ENCODE results near the gene SPTBN4.
"Not testable (repeated sequence)": the region's sequence is repeated elsewhere in the genome, so short reads cannot be mapped to it uniquely, and the experiment has no call there.

The SPTBN4 gene

GRCh38 chr19:40590464-40591265 is 123.9 kb downstream of the SPTBN4 start:
- no peak for TF ChIP-seq CTCF (IDR thresholded peaks at IDR 0.05; ENCODE audit: low read depth, low read length)
- H3K4me3 ChIP-seq (ENCODE audit: low read depth, low read length), result no peak overlapping the region
- no peaks in the 10 kb centered on the region; the same call in 1 of the 2 replicates for H3K36me3 ChIP-seq
- H3K27ac ChIP-seq, result no peak overlapping the region
- no peak for DNase-seq
- no peaks in the 10 kb centered on the region for H3K27me3 ChIP-seq (ENCODE audit: insufficient read depth, low read depth, severe bottlenecking)
- no peaks in the 10 kb centered on the region for H3K9me3 ChIP-seq (ENCODE audit: severe bottlenecking)

- not testable (repeated sequence) for DNase-seq; H3K27me3 ChIP-seq (ENCODE audit: insufficient read depth, low read depth, severe bottlenecking); H3K4me3 ChIP-seq (ENCODE audit: low read depth, low read length); H3K27ac ChIP-seq; H3K9me3 ChIP-seq (ENCODE audit: severe bottlenecking); H3K36me3 ChIP-seq
These were observed 124.9 kb downstream of the SPTBN4 start for GRCh38 chr19:40591724-40592123.

GRCh38 chr19:40592170-40592569 is 125.4 kb downstream of the SPTBN4 start:
- Histone ChIP-seq H3K27ac (no peak overlapping the region), H3K9me3 (ENCODE audit: severe bottlenecking) (no peaks in the 10 kb centered on the region), H3K27me3 (ENCODE audit: insufficient read depth, low read depth, severe bottlenecking) (no peaks in the 10 kb centered on the region), H3K36me3 (no peaks in the 10 kb centered on the region; the same call in 1 of the 2 replicates), H3K4me3 (ENCODE audit: low read depth, low read length) (no peak overlapping the region)
- no peak for TF ChIP-seq CTCF (IDR thresholded peaks at IDR 0.05; ENCODE audit: low read depth, low read length)
- no peak for DNase-seq

GRCh38 chr19:40594255-40594654 is 127.5 kb downstream of the SPTBN4 start:
- Histone ChIP-seq H3K9me3 (ENCODE audit: severe bottlenecking) (no peaks in the 10 kb centered on the region), H3K4me3 (ENCODE audit: low read depth, low read length) (no peak overlapping the region), H3K27ac (no peak overlapping the region), H3K27me3 (ENCODE audit: insufficient read depth, low read depth, severe bottlenecking) (no peaks in the 10 kb centered on the region), H3K36me3 (peaks cover 5% of the 10 kb centered on the region; the same call in 1 of the 2 replicates)
- no peak for TF ChIP-seq CTCF (IDR thresholded peaks at IDR 0.05; ENCODE audit: low read depth, low read length)
- DNase-seq, result no peak

DNA sequence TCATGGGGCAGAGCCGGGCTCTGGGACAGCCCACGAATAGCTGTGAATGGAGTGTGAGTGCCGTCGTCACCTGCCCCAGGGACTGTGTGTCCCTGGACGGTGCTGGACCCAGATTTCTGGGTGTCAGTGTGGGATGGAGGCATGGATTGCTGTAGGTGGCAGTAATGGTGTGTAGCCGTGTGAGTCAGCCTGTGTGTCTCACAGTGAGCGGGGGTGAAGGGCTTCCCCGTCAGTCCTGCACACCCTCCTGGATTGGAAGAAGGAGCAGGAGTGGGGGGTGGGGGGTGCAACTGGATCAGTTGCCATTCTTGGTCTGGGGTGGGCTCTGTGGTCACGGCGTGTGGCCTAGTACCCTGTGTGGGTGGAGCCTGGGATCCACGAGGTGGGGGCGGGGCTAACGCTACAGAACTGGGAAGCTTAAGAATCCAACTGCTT is 127.9 kb downstream of the SPTBN4 start:
- H3K4me3 ChIP-seq (ENCODE audit: low read depth, low read length), result no peak overlapping the region
- H3K27ac ChIP-seq, result no peak overlapping the region
- H3K9me3 ChIP-seq (ENCODE audit: severe bottlenecking), result no peaks in the 10 kb centered on the region
- peaks cover 7% of the 10 kb centered on the region for H3K36me3 ChIP-seq
- no peak for TF ChIP-seq CTCF (IDR thresholded peaks at IDR 0.05; ENCODE audit: low read depth, low read length)
- no peak for DNase-seq
- H3K27me3 ChIP-seq (ENCODE audit: insufficient read depth, low read depth, severe bottlenecking), result no peaks in the 10 kb centered on the region

GRCh38 chr19:40596608-40597328 is 130.0 kb downstream of the SPTBN4 start:
- peaks cover 17% of the 10 kb centered on the region for H3K36me3 ChIP-seq
- H3K27me3 ChIP-seq (ENCODE audit: insufficient read depth, low read depth, severe bottlenecking), result no peaks in the 10 kb centered on the region
- peak overlapping the region; percentile 87 for H3K4me3 ChIP-seq (ENCODE audit: low read depth, low read length)
- peak overlapping the region; percentile 83 for H3K27ac ChIP-seq
- no peaks in the 10 kb centered on the region for H3K9me3 ChIP-seq (ENCODE audit: severe bottlenecking)
- peak; percentile 88 for DNase-seq
- TF ChIP-seq CTCF (IDR thresholded peaks at IDR 0.05; ENCODE audit: low read depth, low read length), result no peak
